T-helper 1 cell treated with Interleukin-12 subunit alpha and Interleukin-12 subunit beta and Interleukin-4 antibody, amounts not matched to agents 30 μg/mL and 1 μg/mL, for 36 hours (primary cell): ENCODE results near the gene UBE2G2.

Experiments
- H3K27ac Mint-ChIP-seq: one replicate; pipeline ENCODE4 v1.8.0; 2021; ENCODE audit warnings: mild to moderate bottlenecking, mixed read lengths
- H3K27me3 Mint-ChIP-seq: one replicate; pipeline ENCODE4 v1.8.0; 2021; ENCODE audit warnings: low read depth, mixed read lengths
- H3K36me3 Mint-ChIP-seq: one replicate; pipeline ENCODE4 v1.8.0; 2021; ENCODE audit warnings: low read depth, mixed read lengths
- H3K4me1 Mint-ChIP-seq: one replicate; pipeline ENCODE4 v1.8.0; 2021; ENCODE audit warnings: low read depth, mixed read lengths
- H3K4me3 Mint-ChIP-seq: one replicate; pipeline ENCODE4 v1.8.0; 2021; ENCODE audit warnings: mild to moderate bottlenecking, moderate library complexity, mixed read lengths
- H3K9me3 Mint-ChIP-seq: one replicate; pipeline ENCODE4 v1.8.0; 2021; ENCODE audit warnings: mixed read lengths

UBE2G2 gene

DNA sequence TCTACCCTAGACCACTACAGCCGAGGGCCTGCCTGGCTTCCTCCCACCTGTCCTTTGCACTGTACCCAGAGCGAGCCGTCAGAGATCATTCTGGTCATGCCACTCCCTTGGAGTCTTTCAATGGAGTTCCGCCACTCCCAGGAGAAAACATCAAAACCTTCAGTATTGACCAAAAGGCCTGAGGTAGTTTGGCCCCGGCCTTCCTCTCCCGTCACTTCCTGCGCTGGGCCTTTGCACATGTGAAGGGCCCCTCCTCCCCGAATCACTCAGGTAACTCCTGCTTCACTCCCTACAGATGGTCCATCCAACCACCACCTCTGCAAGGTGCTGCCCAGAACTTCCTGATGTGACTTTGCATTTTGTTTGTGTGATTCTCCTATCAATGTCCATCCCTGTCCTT is 26.6 kb downstream of the UBE2G2 start:
- Mint-ChIP-seq H3K27me3 (no peaks in the 10 kb centered on the region), H3K36me3 (peaks cover 34% of the 10 kb centered on the region), H3K4me1 (peaks cover 3% of the 10 kb centered on the region), H3K27ac (no peak overlapping the region), H3K9me3 (no peaks in the 10 kb centered on the region), H3K4me3 (no peak overlapping the region)

DNA sequence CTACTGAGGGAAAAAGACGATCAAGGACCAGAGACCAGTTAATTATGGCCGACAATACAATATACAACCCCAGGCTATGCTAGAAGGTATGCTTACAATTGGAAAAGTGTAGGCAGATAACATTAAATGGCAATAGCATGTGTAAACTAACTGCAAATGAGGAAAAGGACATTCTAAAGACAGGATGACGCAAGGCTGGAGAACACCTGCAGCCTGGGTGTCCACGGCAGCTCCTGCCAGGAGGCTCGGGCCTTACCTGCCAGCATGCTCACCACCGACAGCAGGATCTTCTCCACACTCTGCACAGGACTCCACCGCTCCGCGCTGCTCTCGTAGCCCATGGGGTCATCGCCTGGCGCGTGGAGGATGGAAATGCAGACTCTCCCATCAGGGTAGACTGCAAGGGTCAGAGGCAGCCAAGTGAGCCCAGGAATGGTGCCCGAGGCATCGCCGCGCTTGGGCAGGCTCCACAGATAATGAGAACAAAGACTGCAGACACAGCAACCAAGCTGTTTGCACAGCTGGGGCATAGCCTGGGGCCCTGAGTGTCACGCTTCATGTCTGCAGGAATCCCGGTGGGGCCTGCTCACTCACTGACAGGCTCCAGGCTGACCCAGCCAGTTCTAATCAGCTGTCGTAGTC is 28.2 kb downstream of the UBE2G2 start:
- Mint-ChIP-seq H3K36me3 (peaks cover 37% of the 10 kb centered on the region), H3K9me3 (no peaks in the 10 kb centered on the region), H3K27ac (no peak overlapping the region), H3K4me3 (no peak overlapping the region), H3K4me1 (peaks cover 1% of the 10 kb centered on the region), H3K27me3 (no peaks in the 10 kb centered on the region)

DNA sequence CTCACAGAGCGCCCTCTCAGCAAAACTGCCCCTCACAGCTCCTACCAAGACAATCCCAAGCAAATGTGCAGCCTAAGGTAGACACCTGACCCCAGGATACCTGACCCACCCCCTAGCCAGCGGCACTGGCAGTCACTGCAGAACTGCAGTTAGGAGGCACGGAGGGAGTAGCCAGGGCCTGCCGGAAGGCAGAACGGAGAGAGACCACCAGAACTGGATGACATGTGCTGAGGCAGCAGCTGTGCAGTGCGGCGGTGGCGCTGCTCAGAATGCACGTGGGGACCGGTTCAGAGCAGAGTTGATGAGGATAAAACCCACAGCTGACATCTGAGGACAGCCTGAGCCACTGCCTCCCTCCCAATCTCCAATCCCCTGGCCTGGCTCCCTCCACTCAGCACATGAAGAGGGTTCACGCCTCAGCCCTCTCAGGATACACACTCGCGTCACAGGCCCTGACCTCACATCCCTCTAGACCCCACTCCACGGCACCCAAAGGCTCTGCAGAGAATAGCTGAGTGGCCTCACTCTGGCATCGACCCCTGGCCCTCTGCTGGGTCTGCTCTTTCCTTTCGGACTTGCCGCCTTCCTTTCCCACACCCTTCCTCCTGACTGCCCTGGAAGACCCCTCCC is 29.6 kb downstream of the UBE2G2 start:
- Mint-ChIP-seq H3K36me3 (peaks cover 29% of the 10 kb centered on the region), H3K4me1 (peaks cover 1% of the 10 kb centered on the region), H3K27ac (no peak overlapping the region), H3K9me3 (no peaks in the 10 kb centered on the region), H3K27me3 (no peaks in the 10 kb centered on the region), H3K4me3 (no peak overlapping the region)

DNA sequence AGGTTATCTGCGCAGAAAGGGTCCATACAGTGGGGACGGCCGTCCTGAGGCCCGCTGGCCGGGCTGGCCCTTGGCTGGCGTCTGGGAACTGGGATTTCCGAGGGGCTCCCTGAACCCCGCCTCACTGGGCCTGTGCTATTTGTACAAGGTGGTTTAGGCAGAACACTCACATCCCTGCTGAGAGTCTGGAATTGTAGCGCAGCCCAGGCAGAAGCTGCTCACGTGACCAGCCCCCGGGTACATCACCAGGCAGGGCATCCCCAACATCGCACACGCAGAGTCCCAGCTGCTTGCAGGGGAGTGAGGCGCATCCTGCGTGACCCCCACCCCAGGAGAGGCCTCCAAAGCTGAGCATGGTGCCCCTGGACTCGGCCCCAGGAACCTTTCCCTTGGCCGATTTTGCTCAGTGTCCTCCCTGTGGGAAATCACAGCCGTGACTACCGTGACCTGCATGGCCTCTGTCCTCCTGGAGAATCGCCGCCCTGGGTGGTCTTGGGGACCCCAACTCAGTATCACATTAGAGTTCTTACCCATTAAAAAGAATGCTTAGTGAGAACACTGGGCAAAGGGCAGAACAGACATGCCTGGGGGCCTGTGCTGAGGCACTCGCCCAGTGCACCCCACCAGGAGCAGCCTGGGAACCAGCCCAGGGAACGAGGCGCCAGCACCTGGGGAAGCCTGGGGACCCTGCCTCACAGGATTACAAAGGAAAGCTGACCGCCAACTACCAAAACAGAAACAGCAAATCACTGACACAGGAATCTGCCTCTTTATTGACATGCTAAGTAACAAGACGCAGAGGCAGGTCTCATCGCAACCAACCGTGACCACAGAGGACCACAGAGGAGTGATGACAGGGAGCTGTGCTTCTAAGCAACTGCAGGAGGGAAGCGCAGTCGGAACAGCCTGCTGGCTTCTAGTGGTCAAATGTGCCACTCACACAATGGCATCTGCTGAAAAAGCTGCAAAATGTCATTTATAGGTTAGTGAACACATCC is 33.5 kb downstream of the UBE2G2 start:
- Mint-ChIP-seq H3K9me3 (no peaks in the 10 kb centered on the region), H3K27me3 (no peaks in the 10 kb centered on the region), H3K4me1 (peaks cover 11% of the 10 kb centered on the region), H3K27ac (no peak overlapping the region), H3K4me3 (no peak overlapping the region), H3K36me3 (peaks cover 16% of the 10 kb centered on the region)

DNA sequence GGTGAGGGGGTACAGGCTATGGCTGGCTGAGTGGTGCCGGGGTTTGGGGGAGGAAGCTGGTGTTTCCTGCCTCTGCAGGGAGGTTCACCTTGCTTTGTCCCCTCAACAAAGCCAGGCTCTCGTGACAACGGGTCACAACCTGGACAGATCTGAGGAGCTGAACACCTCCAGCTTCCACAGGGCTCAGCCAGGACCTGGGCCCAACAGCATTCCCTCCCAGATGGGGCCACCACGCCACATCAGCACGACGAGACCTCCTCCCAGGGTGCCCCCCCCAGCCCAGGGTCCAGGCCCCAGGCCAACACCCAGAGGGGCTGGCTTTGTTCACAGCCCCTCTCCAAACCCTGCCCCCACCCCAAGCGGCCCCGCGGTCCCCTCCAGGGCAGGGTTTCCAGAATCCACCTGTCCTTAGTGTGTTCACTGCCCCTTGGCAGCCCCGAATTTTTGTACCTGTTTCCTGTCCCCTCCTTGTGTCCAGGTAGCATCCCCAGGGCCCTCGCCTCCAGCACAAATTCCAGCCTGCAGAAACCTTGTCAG is 34.7 kb downstream of the UBE2G2 start:
- Mint-ChIP-seq H3K27ac (no peak overlapping the region), H3K4me1 (peaks cover 11% of the 10 kb centered on the region), H3K9me3 (no peaks in the 10 kb centered on the region), H3K36me3 (peaks cover 8% of the 10 kb centered on the region), H3K27me3 (no peaks in the 10 kb centered on the region), H3K4me3 (no peak overlapping the region)

DNA sequence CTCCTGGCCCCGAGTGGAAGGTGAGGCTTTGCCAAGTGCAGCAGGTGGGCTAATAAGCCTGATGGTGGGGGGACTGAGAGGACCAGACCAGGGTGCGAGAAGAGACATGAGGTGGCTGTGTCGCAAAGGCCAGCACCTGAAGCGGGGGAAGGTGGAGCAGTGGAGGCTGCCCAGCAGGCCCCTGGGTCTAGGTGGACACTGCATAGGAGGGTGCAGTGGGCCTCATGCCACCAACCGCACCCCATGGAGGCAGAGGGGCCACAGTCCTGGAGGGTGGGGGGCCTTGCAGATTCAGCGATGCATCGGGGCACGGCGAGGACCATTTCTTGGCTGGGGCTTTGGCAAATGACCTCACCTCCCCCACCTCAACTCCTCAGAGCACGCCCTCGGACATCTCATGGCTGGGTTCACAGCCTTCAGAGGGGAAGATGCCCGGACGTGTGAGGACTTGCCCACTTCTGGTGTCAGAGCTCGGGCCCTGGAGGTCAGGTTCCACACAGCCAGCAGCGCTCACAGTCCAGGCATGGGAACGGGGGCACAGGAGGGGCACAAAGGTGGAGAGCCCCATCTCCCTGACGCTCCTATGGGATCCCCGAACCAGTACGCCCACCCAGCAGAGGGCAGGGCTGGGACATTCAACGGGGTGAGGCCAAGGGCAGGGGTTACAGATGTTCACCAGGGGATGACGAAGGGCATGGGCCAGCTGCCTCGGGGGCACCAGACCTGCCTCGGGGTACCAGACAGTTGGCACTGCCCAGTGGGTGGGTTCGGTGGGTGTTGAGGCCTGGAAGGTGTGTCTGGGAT is 35.4 kb downstream of the UBE2G2 start:
- H3K36me3 Mint-ChIP-seq, result peaks cover 8% of the 10 kb centered on the region
- H3K9me3 Mint-ChIP-seq, result no peaks in the 10 kb centered on the region
- peaks cover 11% of the 10 kb centered on the region for H3K4me1 Mint-ChIP-seq
- peak overlapping the region; percentile 93 for H3K27ac Mint-ChIP-seq
- H3K4me3 Mint-ChIP-seq, result no peak overlapping the region
- H3K27me3 Mint-ChIP-seq, result no peaks in the 10 kb centered on the region

DNA sequence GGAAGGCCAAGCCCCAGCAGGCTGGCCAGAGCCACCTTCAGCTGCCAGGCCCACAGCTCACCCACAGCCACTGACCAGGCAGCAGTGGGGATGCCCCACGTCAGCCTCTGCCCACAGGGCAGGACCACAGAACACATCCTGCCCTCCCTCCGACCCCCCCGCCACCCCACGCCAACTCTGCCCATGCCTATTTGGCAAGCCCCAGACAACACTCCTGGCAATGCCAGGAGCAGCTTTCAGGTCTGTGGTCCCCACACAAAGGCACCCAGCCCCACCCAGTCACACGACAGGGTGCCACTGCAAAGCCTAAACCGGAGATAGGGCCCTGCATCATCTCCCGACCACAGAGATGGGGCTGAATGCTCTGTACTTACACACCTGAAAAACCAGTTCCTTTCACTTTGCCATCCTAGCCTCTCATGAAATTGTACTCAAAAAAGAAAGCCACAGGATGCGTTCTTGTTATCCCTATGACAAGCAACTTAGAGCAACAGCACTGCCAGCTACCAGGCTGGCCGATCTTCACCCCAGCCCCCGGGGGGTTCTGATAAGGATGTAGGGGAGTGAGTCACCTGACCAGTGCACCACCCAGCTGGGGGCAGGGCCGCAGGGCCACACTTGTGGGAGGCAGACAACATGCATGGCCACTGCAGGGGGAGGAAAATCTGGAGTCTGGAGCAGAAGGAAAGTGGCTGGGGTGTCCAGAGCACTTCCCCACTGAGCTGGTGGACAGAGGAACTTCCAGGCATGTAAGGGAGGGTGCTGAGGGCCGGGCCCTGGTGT is 36.2 kb downstream of the UBE2G2 start:
- H3K27ac Mint-ChIP-seq, result peak overlapping the region; percentile 93
- no peaks in the 10 kb centered on the region for H3K9me3 Mint-ChIP-seq
- H3K4me1 Mint-ChIP-seq, result peaks cover 11% of the 10 kb centered on the region
- H3K4me3 Mint-ChIP-seq, result peak overlapping the region; percentile 44
- peaks cover 8% of the 10 kb centered on the region for H3K36me3 Mint-ChIP-seq
- no peaks in the 10 kb centered on the region for H3K27me3 Mint-ChIP-seq

DNA sequence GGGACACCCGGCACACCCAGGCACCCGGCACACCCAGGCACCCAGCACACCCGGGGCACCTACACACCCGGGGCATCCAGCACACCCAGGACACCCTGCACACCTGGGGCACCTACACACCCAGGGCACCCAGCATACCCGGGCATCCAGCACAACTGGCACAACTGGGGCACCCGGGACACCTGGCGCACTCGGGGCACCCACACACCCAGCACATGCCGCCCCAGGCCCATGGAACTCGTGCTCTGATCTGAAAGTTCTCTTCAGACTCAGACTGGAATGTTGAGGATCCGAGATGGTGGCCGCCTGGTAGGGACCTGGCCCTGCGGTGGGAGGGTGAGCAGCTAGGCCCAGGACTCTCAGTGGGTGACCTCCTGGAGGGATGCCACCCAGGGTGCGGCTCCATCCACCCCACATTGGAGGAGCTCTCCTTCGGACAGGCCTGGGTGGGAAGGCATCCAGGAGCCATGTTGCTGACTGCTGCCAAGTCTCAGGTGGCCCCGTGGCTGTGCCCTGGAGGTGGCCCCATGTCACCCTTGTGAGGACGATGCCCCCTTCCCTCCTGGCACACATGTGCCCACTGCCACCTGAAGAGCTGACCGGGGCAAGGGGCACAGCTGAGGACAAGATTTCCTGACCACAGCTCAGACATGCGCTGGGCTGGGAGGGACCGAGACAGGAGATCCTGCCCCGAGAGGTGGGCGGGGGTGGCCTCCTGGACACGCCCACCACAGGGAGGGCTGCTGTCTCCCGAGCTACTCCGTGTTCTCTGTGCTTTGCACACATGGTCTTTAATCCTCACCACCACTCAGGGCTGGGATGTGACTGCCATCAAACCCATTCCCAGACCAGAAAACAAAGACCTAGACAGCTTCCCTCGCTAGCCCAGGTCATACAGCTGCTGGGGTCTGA is 37.0 kb downstream of the UBE2G2 start:
- Mint-ChIP-seq H3K27me3 (no peaks in the 10 kb centered on the region), H3K27ac (no peak overlapping the region), H3K4me3 (no peak overlapping the region), H3K36me3 (peaks cover 7% of the 10 kb centered on the region), H3K9me3 (no peaks in the 10 kb centered on the region), H3K4me1 (peaks cover 11% of the 10 kb centered on the region)

DNA sequence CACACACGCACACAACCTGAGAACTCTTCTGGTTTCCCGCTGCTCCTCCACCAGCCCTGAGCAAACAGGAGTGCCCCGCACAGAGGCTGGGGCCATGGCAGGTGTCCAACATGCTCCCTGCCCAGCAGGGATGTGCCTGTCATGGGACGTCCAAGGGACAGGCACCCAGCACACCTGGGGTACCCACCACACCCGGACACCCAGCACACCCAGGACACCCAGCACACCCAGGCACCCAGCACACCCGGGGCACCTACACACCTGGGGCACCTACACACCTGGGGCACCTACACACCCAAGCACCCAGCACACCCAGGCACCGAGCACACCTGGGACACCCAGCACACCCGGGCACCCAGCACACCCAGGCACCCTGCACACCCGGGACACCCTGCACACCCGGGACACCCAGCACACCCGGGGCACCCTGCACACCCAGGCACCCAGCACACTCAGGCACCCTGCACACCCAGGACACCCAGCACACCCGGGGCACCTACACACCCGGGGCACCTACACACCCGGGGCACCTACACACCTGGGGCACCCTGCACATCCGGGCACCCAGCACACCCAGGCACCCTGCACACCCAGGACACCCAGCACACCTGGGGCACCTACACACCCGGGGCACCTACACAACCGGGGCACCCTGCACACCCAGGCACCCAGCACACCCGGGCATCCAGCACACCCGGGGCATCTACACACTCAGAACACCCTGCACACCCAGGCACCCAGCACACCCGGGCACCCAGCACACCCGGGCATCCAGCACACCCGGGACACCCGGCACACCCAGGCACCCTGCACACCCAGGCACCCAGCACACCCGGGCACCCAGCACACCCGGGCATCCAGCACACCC is 37.9 kb downstream of the UBE2G2 start:
- Mint-ChIP-seq H3K4me1 (peaks cover 11% of the 10 kb centered on the region), H3K27me3 (no peaks in the 10 kb centered on the region), H3K4me3 (no peak overlapping the region), H3K9me3 (no peaks in the 10 kb centered on the region), H3K27ac (no peak overlapping the region), H3K36me3 (peaks cover 3% of the 10 kb centered on the region)

DNA sequence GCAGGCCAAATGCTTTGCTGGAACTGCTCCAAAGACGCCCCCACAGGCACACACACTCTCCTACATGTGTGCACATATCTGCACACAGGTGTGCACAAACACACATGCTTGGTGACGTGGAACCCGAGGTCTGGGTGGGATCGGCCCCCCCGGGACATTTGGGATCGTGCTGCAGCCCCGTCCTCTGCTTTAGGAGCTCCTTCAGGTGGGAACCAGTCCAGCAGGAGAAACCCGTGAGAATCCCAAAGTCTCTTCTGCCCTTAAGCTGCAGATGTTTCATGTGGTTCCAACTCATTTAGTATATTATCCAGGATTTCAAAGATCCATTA is 38.6 kb downstream of the UBE2G2 start:
- H3K27ac Mint-ChIP-seq, result no peak overlapping the region
- no peak overlapping the region for H3K4me3 Mint-ChIP-seq
- peaks cover 11% of the 10 kb centered on the region for H3K4me1 Mint-ChIP-seq
- H3K36me3 Mint-ChIP-seq, result no peaks in the 10 kb centered on the region
- H3K9me3 Mint-ChIP-seq, result no peaks in the 10 kb centered on the region
- H3K27me3 Mint-ChIP-seq, result no peaks in the 10 kb centered on the region

DNA sequence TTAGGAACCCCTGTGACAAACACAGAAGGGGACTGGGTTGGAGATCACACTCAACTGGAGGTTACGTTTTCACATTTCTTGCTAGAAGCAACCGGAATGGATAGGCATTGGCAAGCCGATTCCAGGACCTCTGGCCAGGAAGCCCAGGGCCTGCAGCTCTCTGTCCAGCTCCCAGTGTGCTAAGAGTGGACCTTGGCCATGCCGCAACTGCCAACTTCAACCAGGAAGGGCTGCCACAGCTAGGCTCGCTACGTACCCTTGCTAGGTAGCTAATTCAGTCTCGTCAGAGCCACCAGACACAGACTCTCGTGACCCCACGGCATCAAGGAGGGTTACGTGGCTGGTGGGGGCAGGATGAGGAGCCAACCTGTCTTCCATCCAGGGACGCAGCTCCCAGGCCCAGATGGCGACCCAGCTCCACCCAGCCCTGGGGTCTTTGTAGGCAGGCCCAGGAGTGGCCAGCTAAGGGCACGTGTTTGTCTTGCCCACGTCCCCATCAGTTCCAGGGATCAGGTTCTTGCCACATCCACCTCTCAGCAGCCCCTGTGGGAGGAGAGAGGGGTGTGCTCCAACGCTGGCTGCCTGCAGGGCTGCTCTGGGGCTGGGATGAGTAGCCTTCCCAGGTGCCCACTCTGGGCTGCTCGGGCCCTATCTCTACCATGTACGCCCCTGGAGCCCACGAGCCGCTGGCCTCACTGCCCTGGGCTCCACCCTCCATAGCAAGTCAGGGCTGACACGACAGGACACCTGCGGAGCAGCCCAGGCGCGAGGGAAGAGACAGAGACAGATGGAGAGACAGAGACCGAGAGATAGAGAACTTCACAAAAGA is 39.2 kb downstream of the UBE2G2 start:
- no peak overlapping the region for H3K27ac Mint-ChIP-seq
- no peaks in the 10 kb centered on the region for H3K9me3 Mint-ChIP-seq
- H3K4me1 Mint-ChIP-seq, result peaks cover 11% of the 10 kb centered on the region
- H3K27me3 Mint-ChIP-seq, result no peaks in the 10 kb centered on the region
- H3K36me3 Mint-ChIP-seq, result no peaks in the 10 kb centered on the region
- no peak overlapping the region for H3K4me3 Mint-ChIP-seq
